Embryonic facial prominence (tissue), 1 donor: ENCODE results near the gene ANKS1B.
"Not testable (repeated sequence)": the region's sequence is repeated elsewhere in the genome, so short reads cannot be mapped to it uniquely, and the experiment has no call there.

Experiments
- DNase-seq: peaks from one replicate; pipeline ENCODE4 v3.0.0-alpha.2; 2016; ENCODE audit errors: extremely low spot score

Gene ANKS1B

DNA sequence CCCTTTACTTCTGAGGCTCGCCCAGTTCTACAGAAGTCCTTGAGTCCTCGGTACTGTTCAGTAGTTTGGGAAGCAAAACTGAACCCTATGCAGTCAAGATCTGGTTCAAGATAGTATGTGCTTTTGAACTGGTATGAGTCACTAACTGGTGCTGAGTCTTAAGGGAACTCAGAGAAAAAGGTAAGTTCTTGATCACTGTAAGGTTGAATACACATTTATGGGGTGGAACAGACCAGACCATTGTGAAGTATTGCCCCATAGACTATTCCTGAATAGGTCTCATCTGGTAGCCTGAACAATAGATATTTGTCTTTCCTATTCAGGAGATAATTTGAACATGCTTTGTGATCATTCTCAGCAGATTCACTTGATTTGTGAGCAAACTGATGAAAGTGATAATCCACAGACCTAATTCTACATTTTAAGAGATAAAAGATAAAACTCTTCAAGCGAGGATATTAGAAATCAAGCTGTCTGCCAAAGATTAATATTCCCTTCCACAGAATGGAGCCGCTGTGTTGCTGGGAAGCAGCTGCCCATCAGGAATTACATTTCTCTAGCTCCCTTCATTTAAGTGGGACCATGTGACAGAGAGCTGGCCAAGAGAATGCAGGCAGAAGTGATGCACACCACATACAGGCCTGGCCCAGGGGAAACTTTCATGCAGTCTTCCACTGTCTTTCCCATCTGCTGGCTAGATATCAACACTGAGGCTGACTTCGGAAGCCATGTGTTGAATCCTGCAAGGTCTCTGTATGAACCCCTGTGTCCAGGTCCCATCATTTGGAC lies 707.0 kb downstream of the ANKS1B start:
- DNase-seq: no peak

DNA sequence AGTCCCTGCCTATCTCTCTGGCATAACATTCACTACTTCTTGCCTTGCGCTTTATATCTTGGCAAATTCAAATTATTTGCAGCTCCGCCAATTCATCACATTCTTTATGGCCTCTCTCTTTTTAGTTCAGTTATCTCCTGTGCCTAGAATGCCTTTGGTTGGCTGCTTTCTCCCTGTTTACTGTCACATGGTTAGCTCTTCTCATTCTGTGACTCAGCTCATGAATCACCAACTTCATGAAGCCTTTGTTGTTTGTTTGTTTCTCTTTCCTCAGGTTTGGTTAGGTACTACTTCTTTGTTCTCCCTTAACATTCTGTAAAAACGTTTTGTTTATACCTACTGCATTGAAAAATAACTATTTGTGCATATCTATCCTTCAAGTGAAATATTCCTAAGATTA lies 713.7 kb downstream of the ANKS1B start:
- no peak for DNase-seq

DNA sequence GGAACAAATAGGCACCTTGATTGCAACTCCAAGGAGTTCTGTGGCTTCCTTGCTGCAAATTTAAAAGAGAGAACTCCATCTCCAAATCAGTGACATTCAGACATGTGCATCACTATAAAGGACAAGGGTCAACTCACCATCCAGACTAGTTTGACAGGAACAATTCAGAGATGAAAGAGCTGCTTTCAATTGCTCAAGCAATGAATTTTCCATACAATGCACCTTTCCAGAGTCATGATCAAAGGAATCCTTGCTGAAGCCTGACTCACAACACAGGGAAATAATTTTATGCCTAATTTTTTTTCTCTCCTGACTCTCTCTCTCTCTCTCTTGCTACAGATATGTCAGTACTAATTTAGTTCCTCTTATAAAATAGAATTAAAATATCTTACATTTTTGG lies 717.7 kb downstream of the ANKS1B start:
- no peak for DNase-seq

DNA sequence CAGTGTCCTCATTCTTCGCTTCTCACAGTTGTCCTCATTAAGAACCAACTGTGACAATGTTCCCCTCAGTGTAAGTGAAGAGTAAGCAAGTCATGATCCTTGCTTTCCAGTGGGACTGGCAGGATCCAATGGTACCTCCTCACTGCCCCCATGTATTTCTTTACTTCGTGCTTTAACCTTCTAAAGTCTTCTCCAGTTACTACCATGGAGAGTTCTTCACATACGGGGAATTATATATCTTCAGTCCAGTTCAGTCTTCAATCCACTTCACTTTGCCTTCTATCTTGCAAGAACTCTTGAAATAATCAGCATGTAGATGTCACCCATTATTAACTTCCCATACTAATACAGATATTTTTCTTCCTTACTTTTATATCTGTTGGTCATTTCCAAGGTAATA lies 719.1 kb downstream of the ANKS1B start:
- no peak for DNase-seq

DNA sequence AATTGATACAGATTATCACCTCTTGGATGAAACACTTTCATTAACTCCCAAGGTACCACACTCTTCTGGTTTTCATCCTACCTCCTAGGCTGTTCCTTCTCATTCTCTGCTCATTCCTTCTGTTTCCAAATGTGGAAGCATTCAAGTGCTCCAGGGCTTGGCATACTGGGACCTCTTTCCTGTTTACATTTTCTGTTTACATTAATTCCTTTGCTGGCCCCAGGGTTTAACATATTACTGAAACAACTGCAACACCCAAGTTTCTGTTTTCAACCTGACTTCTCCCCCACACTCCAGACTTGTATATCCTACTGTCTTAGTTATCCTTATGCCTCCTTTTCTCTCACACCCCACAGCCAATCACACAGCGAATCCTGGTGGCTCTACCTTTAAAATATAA lies 723.5 kb downstream of the ANKS1B start:
- no peak for DNase-seq

DNA sequence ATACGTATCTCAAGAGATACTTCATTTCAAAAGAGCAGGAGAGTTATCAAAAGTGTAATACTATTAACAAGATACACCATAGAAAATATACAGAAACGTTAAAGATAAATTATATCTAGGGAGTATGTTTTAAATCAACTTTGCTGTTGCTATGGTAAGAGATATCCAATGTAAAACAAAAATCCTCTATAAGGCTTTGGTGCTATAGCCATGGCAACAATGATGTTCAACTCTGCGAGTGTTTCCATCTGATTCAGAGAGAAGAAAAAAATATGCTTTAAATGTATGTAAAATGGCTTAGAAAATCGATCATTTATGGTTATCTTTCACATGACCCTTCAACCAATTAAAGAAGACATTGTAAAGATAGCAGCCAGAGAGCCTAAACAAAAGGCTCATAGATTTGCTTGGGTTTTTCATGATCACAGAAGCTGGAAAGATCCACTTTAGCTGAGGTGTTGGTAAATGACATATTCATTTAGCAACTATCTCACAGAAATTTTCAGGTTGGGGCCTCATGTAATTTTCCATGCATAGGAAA lies 724.2 kb downstream of the ANKS1B start:
- DNase-seq: no peak

DNA sequence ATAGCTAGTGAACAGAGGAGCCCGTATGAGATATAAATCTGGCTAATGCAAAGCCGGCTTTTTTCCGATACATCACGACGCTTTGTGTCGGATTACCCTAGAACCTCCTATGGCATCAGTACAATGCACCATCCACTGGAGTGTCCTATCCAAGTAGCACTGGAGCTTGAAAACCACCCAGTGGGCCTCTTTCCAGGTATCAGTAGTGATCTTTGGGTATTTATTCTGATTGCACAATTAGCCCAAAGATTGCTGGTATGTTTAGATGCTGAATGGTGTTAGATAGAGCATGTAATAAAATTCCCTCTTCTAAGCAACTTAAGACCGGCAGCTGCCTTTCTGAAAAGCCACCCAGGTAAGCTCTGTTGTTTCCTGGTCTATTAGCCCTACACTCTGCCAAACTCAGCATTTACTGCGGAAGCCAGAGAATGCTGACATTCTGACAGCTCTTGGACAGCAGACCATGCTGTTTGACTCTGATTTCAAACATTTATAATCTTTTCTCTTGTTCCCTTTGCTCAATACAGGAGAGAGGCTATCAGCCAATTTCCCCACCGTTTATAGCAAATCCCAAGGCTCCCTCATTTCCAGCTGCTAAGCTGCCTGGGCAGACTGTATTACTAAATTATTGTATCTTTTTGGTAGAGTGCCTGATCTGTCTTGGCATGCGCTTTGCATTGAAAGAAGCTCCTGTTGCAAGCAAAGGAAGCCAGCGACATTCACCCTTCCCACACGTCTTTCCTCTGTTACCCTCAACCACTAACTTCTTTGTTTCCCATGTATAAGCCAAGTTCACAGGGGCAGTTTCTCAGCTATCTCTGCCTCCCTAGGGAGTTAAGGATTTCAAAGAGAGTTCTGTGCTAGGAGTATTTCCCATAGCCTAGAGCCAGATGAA lies 725.4 kb downstream of the ANKS1B start:
- peak; percentile 23 for DNase-seq

DNA sequence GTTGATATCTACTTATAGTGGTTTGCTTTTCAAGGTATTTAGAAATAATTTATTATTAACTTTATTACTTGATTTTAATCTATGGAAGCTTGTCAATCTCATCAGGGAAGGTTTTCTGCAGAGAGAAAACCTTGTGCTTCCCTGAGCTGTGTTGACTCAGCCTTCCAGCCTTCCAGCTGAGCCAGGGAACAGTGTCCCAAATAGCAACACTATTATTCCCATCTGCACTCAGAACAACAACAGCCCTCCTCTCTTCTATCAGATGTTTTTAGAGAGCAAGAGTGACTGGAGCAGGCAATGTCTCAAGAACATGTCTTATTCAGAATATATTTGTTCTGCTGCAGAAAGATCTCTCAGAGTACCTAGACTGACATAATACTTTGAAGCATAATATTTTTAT lies 727.1 kb downstream of the ANKS1B start:
- no peak for DNase-seq

DNA sequence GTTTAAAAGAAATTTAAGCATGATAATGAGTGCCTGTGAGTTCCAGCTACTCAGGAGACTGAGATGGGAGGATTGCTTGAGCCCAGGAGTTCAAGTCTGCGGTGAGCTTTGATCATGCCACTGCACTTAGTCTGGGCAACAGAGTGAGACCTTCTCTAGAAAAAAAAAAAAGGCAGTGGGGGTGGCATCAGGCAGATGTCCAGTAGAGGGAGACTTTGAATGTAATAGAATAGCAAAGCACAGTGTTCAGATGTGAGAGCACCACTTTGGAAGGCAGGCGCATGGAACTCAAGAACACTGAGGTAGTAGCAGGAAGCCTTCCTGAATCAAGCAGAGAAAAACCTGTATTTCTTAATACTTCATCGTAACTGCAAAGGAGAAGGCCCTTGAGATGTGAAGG lies 731.7 kb downstream of the ANKS1B start:
- DNase-seq: no peak

DNA sequence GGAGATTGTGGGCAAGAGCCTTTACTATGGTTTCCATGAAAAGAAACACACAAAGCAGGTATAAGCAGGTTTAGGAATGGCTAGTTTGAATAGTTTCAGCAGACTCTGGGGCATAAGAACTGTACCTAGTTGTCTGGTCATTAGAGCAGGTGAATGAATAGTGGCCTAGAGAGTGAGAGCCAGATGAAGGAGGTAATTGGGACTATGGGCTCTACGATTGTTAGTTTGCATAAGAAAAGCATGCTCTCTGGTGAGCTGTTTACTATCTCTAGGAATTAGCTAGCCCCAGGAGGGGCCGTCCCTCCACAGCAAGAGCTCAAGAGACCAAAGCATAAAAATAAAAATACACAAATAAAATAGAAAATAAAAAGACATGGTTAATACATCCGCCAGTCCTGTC lies 734.6 kb downstream of the ANKS1B start:
- DNase-seq: no peak

DNA sequence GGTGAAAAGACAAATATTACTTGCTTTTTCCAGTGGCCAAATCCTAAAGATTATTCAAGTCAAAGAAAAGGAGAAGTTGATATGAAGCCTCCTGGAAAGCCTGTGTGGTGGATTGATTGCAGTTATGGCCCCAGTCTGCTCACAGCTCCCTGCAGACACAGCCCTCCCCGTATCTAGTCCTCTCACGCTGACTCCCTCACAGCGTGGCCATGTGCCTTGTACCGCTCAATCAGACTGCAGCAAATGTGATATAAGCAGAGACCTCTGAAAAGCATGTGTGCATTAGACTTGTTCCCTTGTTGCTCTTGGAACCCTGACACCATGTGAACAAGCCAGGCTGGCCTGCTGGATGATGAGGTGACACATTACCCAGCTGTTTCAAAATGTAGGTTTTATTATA lies 735.2 kb downstream of the ANKS1B start:
- no peak for DNase-seq

DNA sequence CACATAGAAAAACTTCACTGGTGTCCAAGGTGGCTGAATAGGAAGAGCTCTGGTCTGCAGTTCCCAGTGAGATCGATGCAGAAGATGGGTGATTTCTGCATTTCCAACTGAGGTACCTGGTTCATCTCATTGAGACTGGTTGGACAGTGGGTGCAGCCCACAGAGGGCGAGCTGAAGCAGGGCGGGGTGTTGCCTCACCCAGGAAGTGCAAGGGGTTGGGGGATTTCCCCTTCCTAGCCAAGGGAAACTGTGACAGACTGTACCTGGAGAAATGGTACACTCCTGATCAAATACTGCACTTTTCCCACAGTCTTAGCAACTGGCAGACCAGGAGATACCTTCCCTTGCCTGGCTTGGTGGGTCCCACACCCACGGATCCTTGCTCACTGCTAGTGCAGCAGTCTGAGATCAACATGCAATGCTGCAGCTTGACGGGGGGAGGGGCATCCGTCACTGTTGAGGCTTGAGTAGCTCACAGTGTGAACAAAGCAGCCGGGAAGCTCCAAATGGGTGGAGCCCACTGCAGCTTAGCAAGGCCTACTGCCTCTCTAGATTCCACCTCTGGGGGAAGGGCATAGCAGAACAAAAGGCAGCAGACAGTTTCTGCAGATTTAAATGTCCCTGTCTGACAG lies 746.7 kb downstream of the ANKS1B start:
- not testable (repeated sequence) for DNase-seq

DNA sequence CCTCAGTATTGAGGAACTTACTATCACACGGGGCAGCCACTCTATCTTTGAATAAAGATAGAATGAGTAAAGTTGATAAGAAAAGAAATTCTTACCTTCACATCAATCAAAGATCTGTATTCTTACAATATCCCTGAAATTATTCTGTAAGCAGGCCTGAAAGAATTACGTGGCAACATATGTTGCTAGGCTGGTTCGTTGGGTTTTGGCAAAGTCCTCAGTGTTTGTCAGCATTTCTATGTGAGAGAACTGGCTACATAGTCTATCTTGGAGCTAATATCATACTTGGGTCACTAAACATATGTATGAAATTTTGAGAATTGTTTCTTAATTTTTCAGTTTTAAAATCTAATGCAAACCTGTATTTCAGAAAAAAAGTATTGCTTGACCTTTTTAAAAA lies 749.4 kb downstream of the ANKS1B start:
- no peak for DNase-seq

DNA sequence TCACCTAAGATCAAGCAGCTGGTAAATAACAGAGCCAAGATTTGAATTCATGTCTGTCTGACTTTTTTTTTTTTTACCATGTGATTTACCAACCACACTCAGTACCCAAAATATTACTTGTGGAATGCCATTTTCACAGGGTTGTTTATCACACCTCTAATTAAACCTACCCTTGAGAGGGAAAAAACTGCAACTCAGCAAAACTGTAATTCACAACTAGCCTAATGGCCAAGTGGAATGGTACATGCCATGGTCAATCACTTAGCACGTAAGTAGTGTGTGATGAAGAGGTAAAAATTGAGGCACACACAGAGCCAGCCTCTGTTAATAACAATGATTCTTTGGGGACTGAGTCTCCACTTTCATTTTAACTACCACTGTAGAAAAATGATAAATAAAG lies 750.0 kb downstream of the ANKS1B start:
- no peak for DNase-seq

DNA sequence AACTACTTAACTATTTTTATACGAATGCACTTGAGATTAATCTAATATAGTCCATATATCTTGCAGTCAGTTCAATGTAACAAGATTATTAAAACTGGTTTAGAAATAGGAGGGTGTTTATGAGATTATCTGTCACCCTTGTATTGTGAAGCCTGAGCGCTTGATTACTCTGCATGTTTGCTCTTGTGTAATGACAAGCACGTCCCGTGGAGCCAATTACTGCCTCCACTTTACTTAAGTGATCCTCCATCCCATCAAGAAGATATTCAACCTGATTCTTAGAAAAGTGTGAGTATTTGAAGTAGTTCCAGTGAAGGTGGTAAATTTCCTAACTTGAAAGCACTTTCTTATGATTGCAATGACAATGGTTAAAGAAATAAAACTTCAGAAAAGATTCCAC lies 752.4 kb downstream of the ANKS1B start:
- no peak for DNase-seq

DNA sequence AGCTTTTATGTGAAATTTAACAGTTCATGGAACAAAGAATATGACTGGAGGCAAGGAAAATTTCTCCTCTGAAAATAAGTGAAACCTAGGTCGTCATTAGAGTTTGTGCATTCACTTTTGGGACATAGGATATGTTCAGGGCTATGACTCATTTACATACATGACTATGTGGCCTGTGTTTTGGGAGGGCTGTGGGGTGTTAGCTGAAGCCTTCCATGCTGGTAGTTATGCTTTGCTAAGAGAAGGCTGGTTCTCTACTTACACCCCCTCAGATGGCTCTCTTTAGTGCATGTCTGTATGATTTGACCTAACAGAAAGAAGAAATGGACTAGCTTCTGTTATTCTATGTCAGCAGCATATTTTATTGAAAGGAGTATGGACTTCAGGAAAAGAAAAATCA lies 753.7 kb downstream of the ANKS1B start:
- no peak for DNase-seq

DNA sequence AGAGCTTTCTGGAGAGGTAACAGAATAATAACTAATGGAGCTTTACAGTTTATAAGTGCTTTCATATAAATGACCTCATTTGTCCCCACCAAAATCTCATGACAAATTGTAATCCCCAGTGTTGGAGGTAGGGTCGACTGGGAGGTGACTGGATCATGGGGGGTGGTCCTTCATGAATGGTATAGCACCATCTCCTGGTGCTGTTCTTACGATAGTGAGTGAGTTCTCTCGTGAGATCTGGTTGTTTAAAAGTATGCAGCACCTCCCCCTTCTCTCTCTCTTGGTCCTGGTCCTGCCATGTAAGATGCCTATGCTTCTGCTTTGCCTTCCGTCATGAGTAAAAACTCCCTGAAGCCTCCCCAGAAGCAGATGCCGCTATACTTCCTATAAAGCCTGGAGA lies 760.5 kb downstream of the ANKS1B start:
- no peak for DNase-seq

DNA sequence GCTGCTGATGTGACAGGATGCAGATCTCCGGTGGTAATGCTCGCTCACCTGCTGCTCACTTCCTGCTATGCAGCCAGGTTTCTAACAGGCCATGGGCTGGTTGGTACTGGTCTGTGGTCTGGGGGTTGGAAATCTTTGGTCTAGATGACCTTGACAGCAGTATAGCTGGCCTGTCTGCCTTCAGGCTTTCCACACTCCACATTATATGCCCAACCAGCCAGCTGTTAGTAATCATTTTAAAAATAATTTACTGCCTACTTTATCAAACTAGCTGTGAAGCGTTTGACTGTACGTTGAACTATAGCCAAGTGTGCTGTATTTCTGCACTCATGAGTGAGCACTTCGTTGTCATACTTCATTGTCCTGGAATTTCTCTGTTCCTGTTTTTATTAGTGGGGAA lies 761.2 kb downstream of the ANKS1B start:
- DNase-seq: no peak

DNA sequence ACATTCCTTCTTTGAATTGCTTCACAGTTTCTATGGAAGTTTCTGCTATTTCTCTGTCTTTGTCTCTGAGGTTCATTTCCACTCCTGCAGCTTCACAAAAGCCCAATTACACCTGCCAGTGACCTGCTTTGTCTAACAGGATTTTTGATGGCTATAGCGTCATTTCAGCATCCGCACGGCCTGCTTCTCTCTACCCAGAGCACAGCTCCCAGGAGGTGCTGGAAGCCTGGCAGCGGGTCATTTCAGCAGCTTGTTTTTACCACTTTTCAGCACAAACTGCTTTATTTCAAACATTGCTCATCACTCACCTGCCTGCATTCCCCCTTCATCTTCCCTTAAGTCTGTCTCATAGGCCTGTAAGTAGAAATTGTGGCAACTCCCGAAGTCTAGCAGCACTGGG lies 771.7 kb downstream of the ANKS1B start:
- no peak for DNase-seq

DNA sequence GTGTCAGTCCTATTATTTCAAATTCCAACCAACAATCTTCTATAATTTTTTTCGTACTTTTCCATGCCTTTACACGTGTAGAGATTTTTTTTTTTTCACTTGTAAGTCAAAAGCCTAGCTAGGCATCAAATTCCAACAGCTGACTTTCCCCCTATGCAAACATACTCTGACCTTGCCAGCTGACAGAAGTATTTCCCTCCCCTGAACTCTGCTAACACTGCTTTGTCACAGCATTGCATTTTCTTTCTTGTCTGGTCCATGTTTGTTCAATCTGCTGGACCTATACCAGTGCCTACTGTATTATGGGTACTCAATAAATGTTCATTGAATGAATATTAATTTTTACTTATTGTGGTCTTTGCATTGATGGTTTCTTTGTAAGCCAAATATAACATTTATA lies 772.5 kb downstream of the ANKS1B start:
- no peak for DNase-seq

DNA sequence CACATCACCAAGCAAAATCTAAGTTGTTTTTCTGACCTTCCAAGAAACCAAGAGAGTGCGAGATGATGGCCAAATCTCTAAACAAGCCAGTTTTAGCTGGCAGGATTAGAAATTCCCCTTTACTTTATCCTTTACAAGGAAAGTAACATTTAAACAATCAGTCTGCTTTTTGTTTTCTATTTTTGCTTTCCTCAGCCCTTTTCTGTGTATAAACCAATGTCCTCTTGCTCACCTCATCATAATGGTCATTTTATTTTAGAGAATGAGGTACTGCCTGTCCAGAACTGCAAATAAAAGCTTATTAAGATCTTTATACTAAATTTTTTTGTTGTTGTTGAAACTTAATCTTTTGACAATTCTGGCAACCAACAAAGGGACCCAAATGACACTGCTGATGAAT lies 779.6 kb downstream of the ANKS1B start:
- DNase-seq: no peak

DNA sequence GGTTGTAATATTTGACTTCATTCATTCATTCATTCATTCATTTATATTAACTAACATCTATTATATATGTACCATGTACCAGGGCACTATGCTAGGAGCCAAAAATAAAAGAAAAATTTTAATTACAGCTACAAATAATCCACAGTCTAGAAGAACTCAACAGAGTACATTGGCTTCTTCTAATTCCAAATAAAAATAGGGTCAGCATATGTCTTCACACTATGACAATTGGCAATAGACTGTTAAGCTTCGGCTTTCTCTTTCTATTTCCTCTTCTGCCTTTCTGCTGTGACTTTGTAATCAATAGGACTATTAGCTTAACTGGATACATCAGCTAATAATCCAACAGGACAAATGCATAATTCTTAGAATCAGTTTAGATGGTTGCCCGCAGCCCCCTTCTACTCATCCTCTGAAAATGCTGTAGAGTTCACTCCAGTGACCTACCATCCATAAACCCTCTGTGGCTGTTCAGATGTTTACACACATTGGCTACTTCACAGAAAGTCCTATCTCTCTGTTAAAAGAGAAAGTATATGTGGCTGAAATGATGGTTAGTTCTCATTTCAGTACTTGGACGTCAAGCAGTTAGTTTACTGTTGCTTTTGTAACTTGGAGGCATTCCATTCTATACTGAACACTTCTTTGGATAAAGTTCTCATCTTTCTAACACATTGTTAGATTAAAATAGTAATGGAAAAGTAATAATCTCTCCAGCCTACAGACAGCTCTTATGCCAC lies 782.7 kb downstream of the ANKS1B start:
- no peak for DNase-seq
